Pulmonary artery endothelial cell (primary cell): ENCODE data around the gene AKAP11. TPM values are rescaled to one million over a fixed set of nuclear protein-coding genes. Genes with fewer than 3 reads are reported as not detected.

ENCODE experiments used
- total RNA-seq: library from RNA; depleted of rRNA; stranded (reverse); fragments of >200 nt; gene quantifications from 2 replicates; pipeline ENCODE4 v1.2.3, GENCODE V29; 2014

AKAP11 gene
- total RNA-seq, 1 donor from 2014 or later, result 15.2 TPM

Other genes with a start within 250 kb of the AKAP11 start
- gene DGKH, start 223.5 kb upstream of the AKAP11 start, total RNA-seq, result 14.8 and 21.4 TPM in 2 replicates